Stimulated activated CD4-positive, alpha-beta T cell treated with anti-CD3 and anti-CD28 coated beads, TNF-alpha, amount 100 ng/mL, for 24 hours (primary cell): Measurements from ENCODE around the gene COMTD1.
"Not testable (repeated sequence)": the region's sequence is repeated elsewhere in the genome, so short reads cannot be mapped to it uniquely, and the experiment has no call there.

ENCODE experiments used
- DNase-seq, 3 experiments: peaks; one replicate each; pipeline ENCODE4 v3.0.0-alpha.2; 2020; ENCODE audit warnings: low read depth in 3 of 3

The COMTD1 gene

DNA sequence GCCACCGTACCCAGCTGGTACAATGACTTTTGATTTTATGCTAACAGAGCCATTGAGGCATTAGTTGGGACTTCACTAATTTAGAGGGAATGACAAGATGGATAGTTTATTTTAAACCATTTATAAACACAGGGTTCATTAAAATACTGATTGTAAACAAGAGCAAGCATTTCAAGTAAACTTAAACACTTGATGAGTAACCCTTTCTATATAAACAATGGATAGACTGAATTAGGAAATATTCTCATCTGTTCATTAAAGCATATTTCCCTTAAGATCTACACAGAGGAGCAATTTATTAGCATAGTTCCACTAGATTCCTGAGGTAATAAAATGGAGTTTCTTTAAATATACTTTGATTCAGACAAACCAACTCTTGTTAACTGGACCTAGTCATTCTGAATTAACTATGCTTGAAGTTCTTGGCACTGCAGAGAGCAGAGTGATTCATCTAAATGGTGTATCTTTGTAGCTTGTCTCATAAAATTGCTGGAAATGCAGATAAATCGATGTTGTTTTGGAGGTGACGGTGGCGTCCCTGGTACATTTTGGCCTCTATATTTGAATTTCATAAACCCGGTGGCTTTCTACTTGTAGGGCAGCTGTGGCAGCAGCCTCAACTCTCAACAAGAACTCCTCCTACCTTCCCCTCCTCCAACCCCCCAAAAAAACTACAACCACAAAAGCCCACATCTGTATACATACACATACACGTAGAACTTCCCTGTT, 40.6 kb downstream of the COMTD1 start:
- no peak for DNase-seq

- not testable (repeated sequence) for DNase-seq
Observed at GRCh38 chr10:75194625-75195024, 41.1 kb downstream of the COMTD1 start.

DNA sequence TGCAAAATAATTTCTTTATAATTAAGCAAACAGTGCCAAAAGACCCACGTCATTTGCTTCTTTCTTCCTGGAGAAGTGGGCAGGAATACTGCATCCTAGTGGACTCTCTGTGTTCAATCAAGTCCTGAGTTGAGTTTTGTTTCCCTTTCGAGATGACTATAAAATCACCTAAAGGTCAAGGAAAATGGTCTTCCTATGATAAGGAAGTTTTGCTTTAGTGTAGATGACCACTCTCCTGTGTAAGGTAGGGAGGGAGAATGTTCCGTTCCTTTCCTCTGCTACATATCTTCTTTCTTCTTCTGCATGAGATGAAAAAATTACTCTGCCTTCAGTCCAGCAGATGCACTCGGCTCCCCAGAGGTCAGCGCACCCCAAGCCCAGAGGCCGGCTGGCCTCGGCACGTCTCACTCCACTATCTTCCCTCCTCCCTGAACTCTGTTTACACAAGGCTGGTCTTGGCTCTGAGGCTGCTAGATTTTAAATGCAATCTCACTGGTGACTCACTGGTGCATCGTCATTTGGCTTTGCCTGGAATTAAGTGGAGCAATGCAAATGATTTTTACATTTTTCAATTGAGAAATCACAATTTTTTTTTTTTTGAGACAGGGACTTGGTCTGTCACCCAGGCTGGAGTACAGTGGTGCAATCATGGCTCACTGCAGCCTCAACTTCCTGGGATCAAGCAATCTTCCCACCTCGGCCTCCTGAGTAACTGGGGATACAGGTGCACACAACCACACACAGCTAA, 43.8 kb downstream of the COMTD1 start:
- no peak for DNase-seq

DNA sequence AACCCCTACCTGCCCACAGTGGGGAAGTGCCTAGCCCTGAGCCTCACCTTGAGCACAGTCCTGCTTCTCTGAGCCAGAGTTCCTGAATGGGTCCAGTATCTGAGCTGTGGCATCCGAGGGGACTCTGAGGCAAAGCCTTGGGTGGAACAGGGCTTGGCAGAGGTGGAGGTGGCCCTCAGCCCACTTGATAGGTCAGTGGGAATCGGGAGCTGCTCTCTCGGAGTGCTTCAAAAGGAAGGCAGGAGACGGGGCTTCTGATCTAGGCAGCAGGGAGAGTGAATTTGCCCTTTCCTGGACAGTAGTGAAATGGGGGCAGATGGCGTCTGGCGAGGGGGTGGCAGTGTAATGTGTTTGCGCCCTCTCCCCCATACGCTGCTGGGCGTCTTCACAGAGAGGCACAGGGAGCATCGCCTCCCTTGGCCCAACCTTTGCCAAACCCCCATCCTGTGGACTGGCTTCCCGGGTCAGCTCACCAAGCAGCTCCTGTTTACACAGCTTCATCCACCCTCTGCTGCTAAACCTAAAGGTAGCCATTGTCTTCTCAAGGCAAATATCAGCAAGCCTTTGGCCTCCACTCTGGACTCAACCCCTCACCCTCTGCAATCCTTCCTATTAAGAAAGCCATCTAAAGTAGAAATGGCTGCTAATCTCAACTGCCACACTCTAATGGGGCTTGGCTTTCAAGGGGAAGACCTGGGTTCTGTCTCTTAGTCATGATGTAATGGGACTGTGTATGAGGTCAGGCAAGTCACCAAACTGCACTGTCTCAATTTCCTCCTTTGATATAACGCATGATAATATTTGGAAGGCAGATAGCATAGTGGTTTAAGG, 46.3 kb downstream of the COMTD1 start:
- no peak for DNase-seq

- DNase-seq = not testable (repeated sequence)
Observed at GRCh38 chr10:75188522-75188921, 47.2 kb downstream of the COMTD1 start.

DNA sequence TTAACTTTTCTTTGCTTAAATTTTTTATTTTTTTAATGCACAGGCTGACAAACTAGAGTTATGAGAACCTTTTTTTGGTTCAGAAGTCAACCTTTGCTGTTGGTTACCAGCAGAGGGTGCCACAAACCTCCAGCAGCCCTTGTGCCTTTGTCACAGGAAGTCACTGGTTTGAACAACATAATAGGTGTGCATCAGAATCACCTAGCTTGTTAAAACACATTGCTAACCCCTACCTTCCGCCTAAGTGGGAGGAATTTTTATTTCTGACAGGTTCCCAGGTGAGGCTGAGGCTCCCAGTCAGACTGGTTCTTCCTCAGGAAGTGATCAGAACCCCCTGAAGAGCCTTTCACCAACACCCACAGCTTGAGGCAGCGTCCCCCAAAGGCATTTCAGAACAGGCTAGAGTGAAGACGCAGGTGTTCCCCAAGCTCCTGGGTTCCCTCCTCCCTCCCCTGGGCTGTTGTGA, 47.8 kb downstream of the COMTD1 start:
- peak in 2 of 3 experiments; percentile 31 to 54 for DNase-seq

GRCh38 chr10:75186310-75186709, 49.4 kb downstream of the COMTD1 start:
- no peak for DNase-seq
